DMS79 (cell line): Measurements from ENCODE around the gene SCD5.

Experiments
- DNase-seq: peaks from one replicate; lab custom pipeline; 2025; lab: John Stamatoyannopoulos, UW

SCD5 gene

GRCh38 chr4:82630079-82630478, 168.5 kb downstream of the SCD5 start:
- no peak for DNase-seq

GRCh38 chr4:82629238-82630000, 169.2 kb downstream of the SCD5 start:
- DNase-seq, result no peak

- no peak for DNase-seq
Observed at GRCh38 chr4:82626251-82626868, 172.2 kb downstream of the SCD5 start.

- DNase-seq, result no peak
Observed at GRCh38 chr4:82624819-82625218, 173.8 kb downstream of the SCD5 start.

GRCh38 chr4:82623121-82623683, 175.4 kb downstream of the SCD5 start:
- no peak for DNase-seq

- no peak for DNase-seq
Observed at GRCh38 chr4:82621251-82621650, 177.3 kb downstream of the SCD5 start.

GRCh38 chr4:82620126-82620735, 178.4 kb downstream of the SCD5 start:
- no peak for DNase-seq

GRCh38 chr4:82618103-82618720, 180.4 kb downstream of the SCD5 start:
- no peak for DNase-seq

GRCh38 chr4:82614838-82615449, 183.7 kb downstream of the SCD5 start:
- no peak for DNase-seq

- no peak for DNase-seq
Observed at GRCh38 chr4:82613121-82613520, 185.5 kb downstream of the SCD5 start.

- DNase-seq, result no peak
Observed at GRCh38 chr4:82611982-82612381, 186.6 kb downstream of the SCD5 start.

- DNase-seq, result no peak
Observed at GRCh38 chr4:82611527-82611926, 187.1 kb downstream of the SCD5 start.

GRCh38 chr4:82610041-82610440, 188.6 kb downstream of the SCD5 start:
- DNase-seq, result no peak

GRCh38 chr4:82606622-82607021, 192.0 kb downstream of the SCD5 start:
- no peak for DNase-seq

GRCh38 chr4:82604522-82604921, 194.1 kb downstream of the SCD5 start:
- no peak for DNase-seq

- no peak for DNase-seq
Observed at GRCh38 chr4:82601242-82602015, 197.2 kb downstream of the SCD5 start.

GRCh38 chr4:82599336-82599735, 199.3 kb downstream of the SCD5 start:
- peak; percentile 15 for DNase-seq

GRCh38 chr4:82594456-82594855, 204.1 kb downstream of the SCD5 start:
- DNase-seq, result no peak

GRCh38 chr4:82593411-82593810, 205.2 kb downstream of the SCD5 start:
- no peak for DNase-seq

- no peak for DNase-seq
Observed at GRCh38 chr4:82592639-82593038, 206.0 kb downstream of the SCD5 start.

GRCh38 chr4:82591592-82591991, 207.0 kb downstream of the SCD5 start:
- no peak for DNase-seq
